NCI-H2196 treated with DMSO at 0.1 percent for 48 hours (cell line): Measurements from ENCODE around the gene TC2N.
"Not testable (repeated sequence)": the region's sequence is repeated elsewhere in the genome, so short reads cannot be mapped to it uniquely, and the experiment has no call there.

ENCODE experiments used
- DNase-seq: peaks from one replicate; lab custom pipeline; 2025; ENCODE audit not compliant: unreplicated experiment; lab: John Stamatoyannopoulos, UW

Gene TC2N

GRCh38 chr14:91755570-91756295, 111.6 kb downstream of the TC2N start:
- no peak for DNase-seq

- DNase-seq = no peak
Measured at GRCh38 chr14:91754819-91755218, 112.5 kb downstream of the TC2N start.

DNA sequence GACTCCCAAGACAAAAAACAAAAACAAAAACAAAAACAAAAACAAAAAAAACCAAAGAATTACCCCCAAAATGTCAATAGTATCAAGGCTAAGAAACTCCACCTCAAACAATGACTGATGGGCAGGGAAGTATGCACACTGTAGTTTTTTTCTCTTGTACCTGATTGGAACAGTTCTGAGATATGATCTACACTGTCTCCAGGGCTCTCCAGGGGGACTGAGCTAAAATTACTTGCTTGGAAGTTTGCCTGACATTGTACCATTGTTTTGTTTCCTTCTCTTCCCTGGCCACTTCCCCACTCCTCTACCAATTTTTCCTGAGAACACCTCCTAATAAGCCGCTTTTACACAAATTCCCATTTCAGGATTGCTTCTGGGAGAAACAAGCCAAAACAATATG, 113.2 kb downstream of the TC2N start:
- DNase-seq = no peak

DNA sequence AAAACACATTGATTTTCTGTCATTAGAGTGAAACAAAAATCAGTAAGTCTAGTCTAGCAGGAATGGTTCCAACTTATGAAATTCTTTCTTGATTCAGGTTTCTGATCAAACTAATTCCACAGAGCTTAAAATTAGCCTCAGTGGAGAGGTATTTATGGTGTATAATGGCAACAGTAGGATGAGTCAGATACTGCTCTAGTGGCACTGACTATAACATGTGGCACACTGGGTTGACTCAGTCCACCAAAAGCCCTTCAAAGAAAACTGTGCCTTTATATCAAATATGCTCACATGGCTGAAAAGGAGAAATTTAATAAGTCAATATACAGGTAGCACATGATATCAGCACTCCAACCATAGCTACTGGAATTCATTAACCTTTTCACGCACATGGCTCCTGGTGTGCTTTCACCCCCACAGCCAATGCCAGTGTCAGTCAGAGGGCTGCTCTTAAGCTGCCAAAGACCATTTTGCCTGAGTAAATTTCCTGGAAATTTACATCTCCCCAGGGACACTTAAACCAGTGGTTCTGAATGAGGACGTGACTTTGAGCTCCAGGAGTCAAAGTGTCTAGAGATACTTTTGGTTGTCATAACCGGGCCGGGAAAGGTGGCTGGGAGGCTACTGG, 113.7 kb downstream of the TC2N start:
- no peak for DNase-seq

- DNase-seq = no peak
Measured at GRCh38 chr14:91752961-91753360, 114.4 kb downstream of the TC2N start.

DNA sequence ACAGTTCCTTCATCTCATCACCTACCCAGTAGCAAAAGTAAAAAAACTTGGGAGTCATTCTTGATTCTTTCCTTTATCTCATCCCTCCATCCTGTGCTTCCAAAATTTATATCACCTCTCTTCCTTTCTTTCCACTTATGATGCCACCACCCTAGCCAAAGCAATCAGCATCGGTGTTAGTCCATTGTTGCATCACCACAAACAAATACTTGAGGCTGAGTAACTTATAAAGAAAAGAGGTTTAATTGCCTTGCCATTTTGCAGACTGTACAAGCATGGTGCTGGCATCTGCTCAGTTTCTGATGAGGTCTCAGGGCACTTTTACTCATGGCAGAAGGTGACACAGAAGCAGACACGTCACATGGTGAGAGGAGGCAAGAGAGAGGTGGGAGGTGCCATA, 115.6 kb downstream of the TC2N start:
- no peak for DNase-seq

GRCh38 chr14:91750634-91751198, 116.6 kb downstream of the TC2N start:
- DNase-seq = no peak

DNA sequence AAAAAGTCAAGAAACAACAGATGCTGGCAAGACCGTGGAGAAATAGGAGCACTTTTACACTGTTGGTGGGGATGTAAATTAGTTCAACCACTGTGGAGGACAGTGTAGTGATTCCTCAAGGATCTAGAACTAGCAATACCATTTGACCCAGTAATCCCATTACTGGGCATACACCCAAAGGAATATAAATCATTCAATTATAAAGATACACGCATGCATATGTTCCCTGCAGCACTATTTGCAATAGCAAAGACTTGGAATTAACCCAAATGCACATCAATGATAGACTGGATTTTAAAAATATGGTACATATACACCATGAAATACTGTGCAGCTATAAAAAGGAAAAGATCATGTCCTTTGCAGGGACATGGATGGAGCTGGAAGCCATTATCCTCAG, 117.5 kb downstream of the TC2N start:
- DNase-seq = no peak

- DNase-seq = no peak
Measured at GRCh38 chr14:91748049-91748448, 119.3 kb downstream of the TC2N start.

DNA sequence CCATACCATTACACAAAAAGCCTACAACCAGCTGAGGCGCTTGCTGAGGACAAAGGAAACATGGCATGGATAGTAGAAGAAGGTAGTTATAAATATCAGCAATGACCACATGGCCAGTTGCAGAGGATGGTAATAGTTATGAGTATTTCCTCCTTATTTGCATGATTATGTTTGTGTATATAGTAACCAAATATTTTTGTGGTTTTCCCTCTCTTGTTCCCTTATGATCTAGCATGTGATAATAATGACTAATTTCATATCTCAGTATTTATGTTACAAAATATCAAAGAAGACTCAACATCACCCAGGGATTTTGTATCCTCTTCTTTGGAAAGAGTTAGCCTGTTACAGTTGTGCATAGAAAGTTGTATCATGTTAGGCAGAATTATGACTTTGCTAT, 122.0 kb downstream of the TC2N start:
- DNase-seq = no peak

DNA sequence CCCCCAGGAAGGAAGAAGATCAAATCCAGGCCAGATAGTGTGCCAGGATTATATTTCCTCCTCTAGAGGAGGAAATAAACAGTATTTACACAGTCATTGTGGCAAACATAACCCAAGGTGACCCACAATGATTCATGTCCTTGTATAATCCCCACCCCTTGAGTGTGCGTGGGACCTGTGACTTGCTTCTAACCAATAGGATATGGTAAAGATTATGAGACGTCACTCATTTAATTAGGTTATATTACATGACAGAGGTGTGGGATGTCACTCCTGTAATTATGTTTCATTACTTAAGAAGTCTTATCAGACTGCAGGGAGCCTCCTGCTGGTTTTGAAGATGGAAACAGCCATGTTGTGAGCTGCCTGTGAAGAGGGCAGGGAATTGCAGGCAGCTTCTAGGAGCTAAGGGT, 123.3 kb downstream of the TC2N start:
- no peak for DNase-seq

GRCh38 chr14:91743305-91743653, 124.1 kb downstream of the TC2N start:
- DNase-seq = no peak

DNA sequence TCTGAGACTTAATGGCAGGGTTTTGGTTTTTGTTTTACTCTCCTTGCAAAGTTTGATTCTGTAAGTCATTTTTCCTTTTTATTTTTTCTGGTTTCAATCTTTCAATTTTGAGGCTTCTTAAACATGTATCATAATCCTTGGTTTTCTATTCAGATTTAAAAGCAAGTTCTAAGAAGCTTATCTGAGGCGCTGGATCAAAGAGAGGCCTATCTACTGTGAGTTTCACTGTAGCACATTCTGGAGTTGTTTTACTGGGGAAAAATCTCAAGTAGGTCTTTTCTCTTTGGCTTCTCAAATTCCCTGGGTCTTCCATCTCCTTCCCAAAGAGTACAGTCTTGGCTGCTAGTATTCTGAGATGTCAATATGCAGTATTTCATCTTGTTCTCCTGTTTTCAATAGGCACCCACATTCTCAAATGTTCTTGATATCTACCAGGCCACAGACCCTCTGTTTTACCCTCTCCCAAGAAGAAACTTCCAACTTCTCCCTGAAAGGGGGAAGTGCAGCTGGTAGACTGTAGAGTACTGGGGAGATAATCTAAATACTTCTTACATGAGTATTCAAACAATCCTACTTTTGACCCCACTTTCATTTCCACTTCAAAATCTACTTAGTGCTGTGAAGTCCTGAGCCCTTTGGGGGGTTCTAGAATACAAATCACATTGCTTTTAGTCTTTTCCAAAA, 124.6 kb downstream of the TC2N start:
- no peak for DNase-seq

DNA sequence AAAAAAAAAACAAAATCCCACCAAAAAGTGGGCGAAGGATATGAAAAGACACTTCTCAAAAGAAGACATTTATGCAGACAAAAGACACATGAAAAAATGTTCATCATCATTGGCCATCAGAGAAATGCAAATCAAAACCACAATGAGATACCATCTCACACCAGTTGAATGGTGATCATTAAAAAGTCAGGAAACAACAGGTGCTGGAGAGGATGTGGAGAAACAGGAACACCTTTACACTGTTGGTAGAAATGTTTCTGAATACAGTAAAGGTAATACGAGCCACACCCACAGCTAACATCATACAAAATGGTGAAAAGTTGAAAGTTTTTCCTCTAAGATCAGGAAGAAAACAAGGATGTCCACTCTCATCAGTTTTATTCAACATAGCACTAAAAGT, 127.5 kb downstream of the TC2N start:
- DNase-seq = not testable (repeated sequence)

GRCh38 chr14:91737619-91738018, 129.7 kb downstream of the TC2N start:
- no peak for DNase-seq

GRCh38 chr14:91732859-91733477, 134.4 kb downstream of the TC2N start:
- DNase-seq = no peak

DNA sequence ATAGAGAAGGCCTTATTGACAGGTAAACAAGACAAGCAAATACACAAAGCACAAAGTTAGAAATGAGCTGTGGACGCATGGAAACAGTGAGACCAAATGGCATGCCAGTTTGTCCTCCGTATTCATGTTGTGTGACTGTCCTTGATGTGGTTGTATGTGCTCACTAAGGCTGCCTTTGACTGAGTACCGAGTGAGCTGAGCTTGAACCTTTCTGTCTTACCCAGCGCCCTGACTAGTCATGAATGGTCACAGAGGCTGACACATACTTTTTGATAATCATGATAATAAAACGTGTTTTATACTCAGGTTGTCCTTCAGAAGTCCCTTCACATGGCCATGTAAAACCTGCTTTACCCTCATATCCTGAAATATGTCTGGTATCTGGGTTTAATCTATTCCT, 134.9 kb downstream of the TC2N start:
- DNase-seq = no peak

GRCh38 chr14:91731986-91732385, 135.3 kb downstream of the TC2N start, which contains the start of gene CATSPERB:
Gene CATSPERB, minus strand, starts transcription at chr14:91732086. Its CDS starts 2,607 bp downstream, at chr14:91729479.
- no peak for DNase-seq

GRCh38 chr14:91731018-91731417, 136.3 kb downstream of the TC2N start:
- no peak for DNase-seq

DNA sequence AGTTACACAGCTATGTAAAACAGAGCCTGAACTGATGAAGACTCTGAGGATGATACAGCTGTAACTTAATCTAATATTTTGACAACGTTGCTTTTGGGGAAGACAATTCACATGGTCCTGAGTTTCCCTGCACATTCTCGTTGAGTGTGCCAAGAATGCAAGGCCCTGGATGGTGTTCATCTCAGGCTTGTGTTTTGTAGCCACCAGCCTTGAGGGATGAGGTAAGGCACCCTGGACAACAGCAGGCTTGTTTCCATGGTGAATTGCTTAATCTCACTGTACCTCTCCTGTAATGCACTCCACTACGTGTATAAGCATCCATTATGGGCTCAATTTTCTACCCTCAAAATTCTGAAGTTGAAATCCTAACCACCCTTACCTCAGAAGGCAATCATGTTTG, 137.6 kb downstream of the TC2N start:
- DNase-seq = peak; percentile 1
